ENCODE data around the gene TTPAL.

DNA sequence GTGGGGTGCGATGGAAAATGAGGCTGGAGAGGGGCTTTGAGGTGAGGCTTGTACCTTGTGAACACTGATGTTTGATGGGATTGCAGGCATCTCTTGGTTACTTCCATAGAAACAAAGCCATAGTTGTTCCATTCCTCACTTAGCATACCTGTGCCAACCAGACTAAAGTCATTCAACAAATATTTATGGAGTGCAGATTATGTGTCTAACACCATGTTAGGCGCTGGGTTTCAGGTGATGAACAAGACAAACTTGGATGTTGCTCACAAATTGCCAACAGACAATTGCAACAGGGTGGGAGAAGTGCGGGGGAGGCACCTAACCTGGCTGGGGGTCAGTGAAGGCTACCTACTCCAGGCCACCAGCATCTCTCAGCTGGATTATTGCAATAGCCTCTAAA lies 1.5 kb downstream of the TTPAL start:
- TF ChIP-seq, protein P1, sequence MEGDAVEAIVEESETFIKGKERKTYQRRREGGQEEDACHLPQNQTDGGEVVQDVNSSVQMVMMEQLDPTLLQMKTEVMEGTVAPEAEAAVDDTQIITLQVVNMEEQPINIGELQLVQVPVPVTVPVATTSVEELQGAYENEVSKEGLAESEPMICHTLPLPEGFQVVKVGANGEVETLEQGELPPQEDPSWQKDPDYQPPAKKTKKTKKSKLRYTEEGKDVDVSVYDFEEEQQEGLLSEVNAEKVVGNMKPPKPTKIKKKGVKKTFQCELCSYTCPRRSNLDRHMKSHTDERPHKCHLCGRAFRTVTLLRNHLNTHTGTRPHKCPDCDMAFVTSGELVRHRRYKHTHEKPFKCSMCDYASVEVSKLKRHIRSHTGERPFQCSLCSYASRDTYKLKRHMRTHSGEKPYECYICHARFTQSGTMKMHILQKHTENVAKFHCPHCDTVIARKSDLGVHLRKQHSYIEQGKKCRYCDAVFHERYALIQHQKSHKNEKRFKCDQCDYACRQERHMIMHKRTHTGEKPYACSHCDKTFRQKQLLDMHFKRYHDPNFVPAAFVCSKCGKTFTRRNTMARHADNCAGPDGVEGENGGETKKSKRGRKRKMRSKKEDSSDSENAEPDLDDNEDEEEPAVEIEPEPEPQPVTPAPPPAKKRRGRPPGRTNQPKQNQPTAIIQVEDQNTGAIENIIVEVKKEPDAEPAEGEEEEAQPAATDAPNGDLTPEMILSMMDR (IDR thresholded peaks at IDR 0.05), result no peak
- no peak for TF ChIP-seq POLR2A (IDR thresholded peaks at IDR 0.05)
